ENCODE data around the gene PITPNM1. TPM values are rescaled to one million over a fixed set of nuclear protein-coding genes. Genes with fewer than 3 reads are reported as not detected.

The PITPNM1 gene
- polyA plus RNA-seq, 1 donor from 2014 or later: 25.8 TPM

- H4K20me1 ChIP-seq (ENCODE audit: insufficient read depth): no peaks in the 10 kb centered on the region
- H3F3A ChIP-seq (ENCODE audit: insufficient read depth, low read length, poor library complexity, severe bottlenecking): no peaks in the 10 kb centered on the region
- H3K9ac ChIP-seq (ENCODE audit: low read length): no peak overlapping the region
- no peaks in the 10 kb centered on the region for H3K9me2 ChIP-seq (ENCODE audit: insufficient read depth, low read length)
- H2AFZ ChIP-seq (ENCODE audit: low read depth, low read length): no peak overlapping the region
- H3K27ac ChIP-seq (ENCODE audit: low read length): no peak overlapping the region
- no peak for TF ChIP-seq REST (IDR thresholded peaks at IDR 0.05; ENCODE audit: borderline replicate concordance)
- no peak for TF ChIP-seq EP300 (conservative IDR thresholded peaks at IDR 0.05; ENCODE audit: poor library complexity, severe bottlenecking)
- no peak for TF ChIP-seq SMC3 (conservative IDR thresholded peaks at IDR 0.05; ENCODE audit: poor library complexity)
- no peak for TF ChIP-seq EZH2 (IDR thresholded peaks at IDR 0.05; ENCODE audit: borderline replicate concordance, insufficient read depth, low read length, poor library complexity, severe bottlenecking)
- TF ChIP-seq RAD21 (conservative IDR thresholded peaks at IDR 0.05): no peak
- TF ChIP-seq CTCF (IDR thresholded peaks at IDR 0.05; ENCODE audit: poor library complexity, severe bottlenecking): no peak
- H3K4me2 ChIP-seq (ENCODE audit: low read length): no peak overlapping the region
- H3K36me3 ChIP-seq (ENCODE audit: insufficient read depth, low read length): no peaks in the 10 kb centered on the region
- no peaks in the 10 kb centered on the region for H3K27me3 ChIP-seq (ENCODE audit: insufficient read depth, low read depth, low read length)
- no peaks in the 10 kb centered on the region for H3K79me2 ChIP-seq (replicated peaks; ENCODE audit: insufficient read depth, low read length)
- no peaks in the 10 kb centered on the region for H3K9me3 ChIP-seq (ENCODE audit: low read length)
- no peak overlapping the region for H3K4me3 ChIP-seq (ENCODE audit: low read length)
Observed at GRCh38 chr11:67544616-67545242, 39.6 kb upstream of the PITPNM1 start.

GRCh38 chr11:67543585-67543984, 38.4 kb upstream of the PITPNM1 start:
- no peaks in the 10 kb centered on the region for H3F3A ChIP-seq (ENCODE audit: insufficient read depth, low read length, poor library complexity, severe bottlenecking)
- H3K27me3 ChIP-seq (ENCODE audit: insufficient read depth, low read depth, low read length): no peaks in the 10 kb centered on the region
- H3K4me3 ChIP-seq (ENCODE audit: low read length): no peak overlapping the region
- H3K9ac ChIP-seq (ENCODE audit: low read length): no peak overlapping the region
- H3K9me3 ChIP-seq (ENCODE audit: low read length): no peaks in the 10 kb centered on the region
- H3K27ac ChIP-seq (ENCODE audit: low read length): no peak overlapping the region
- no peak overlapping the region for H3K4me2 ChIP-seq (ENCODE audit: low read length)
- no peaks in the 10 kb centered on the region for H4K20me1 ChIP-seq (ENCODE audit: insufficient read depth)
- no peaks in the 10 kb centered on the region for H3K9me2 ChIP-seq (ENCODE audit: insufficient read depth, low read length)
- H2AFZ ChIP-seq (ENCODE audit: low read depth, low read length): no peak overlapping the region
- H3K36me3 ChIP-seq (ENCODE audit: insufficient read depth, low read length): no peaks in the 10 kb centered on the region
- TF ChIP-seq MXI1 (conservative IDR thresholded peaks at IDR 0.05; ENCODE audit: poor library complexity, severe bottlenecking): no peak
- TF ChIP-seq REST (IDR thresholded peaks at IDR 0.05; ENCODE audit: borderline replicate concordance): no peak
- TF ChIP-seq POLR2AphosphoS5 (IDR thresholded peaks at IDR 0.05): no peak
- TF ChIP-seq TAF1 (IDR thresholded peaks at IDR 0.05; ENCODE audit: low read depth): no peak
- TF ChIP-seq EZH2 (IDR thresholded peaks at IDR 0.05; ENCODE audit: borderline replicate concordance, insufficient read depth, low read length, poor library complexity, severe bottlenecking): no peak
- no peak for TF ChIP-seq SMC3 (conservative IDR thresholded peaks at IDR 0.05; ENCODE audit: poor library complexity)
- no peak for TF ChIP-seq RAD21 (conservative IDR thresholded peaks at IDR 0.05)
- no peak for TF ChIP-seq EP300 (conservative IDR thresholded peaks at IDR 0.05; ENCODE audit: poor library complexity, severe bottlenecking)
- TF ChIP-seq CTCF (IDR thresholded peaks at IDR 0.05; ENCODE audit: poor library complexity, severe bottlenecking): no peak
- H3K79me2 ChIP-seq (replicated peaks; ENCODE audit: insufficient read depth, low read length): no peaks in the 10 kb centered on the region
